Mammary epithelial cell (primary cell): ENCODE measurements around the gene DSCAML1.

Experiments
- EZH2 ChIP-seq: IDR thresholded peaks from 2 replicates; pipeline ENCODE4 v1.6.1; 2012; ENCODE audit warnings: low read length, inconsistent platforms, borderline replicate concordance
- TF ChIP-seq, protein P1 (sequence below), 2 donors: IDR thresholded peaks in 1 of 2; conservative IDR thresholded peaks in 1 of 2; 2 replicates each; pipeline ENCODE4 v1.5.1; 2011 to 2012; ENCODE audit warnings: inconsistent platforms in 2 of 2, low read length in 2 of 2, mild to moderate bottlenecking in 2 of 2, control low read depth in 1 of 2, low read depth in 1 of 2; ENCODE audit not compliant: insufficient read depth in 1 of 2; ENCODE audit errors: extremely low read depth in 1 of 2

DNA sequence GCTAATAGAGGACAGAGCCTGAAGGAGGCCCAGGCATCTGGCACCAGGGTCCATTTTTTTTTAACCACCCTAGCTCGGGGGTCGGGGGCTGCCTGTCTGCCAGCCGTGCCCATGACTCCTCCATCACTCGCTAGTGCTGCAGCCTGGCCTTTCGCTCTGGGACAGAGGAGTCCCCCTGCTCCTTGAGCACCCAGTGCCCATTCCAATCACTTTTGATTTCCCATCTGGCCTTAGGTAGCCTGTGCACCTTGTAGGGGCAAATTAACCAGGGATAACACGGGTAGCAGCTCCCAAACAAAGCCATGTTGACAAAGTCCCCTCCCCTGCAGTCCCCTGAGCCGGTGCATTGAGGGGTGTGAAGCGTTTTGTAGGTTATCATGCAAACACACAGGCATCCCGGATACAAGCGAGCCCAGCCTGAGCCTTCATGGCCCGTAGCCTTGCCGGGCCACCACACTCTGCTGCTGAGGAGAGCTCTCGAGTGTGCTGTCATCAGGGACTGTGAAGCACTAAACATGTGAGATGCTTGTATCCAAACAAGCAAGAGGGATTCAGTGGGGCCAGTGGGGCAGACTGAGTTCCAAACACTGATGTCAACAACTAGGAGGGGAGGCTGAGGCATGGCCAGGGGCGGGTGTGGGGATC is 208.7 kb downstream of the DSCAML1 start:
- TF ChIP-seq, protein P1, sequence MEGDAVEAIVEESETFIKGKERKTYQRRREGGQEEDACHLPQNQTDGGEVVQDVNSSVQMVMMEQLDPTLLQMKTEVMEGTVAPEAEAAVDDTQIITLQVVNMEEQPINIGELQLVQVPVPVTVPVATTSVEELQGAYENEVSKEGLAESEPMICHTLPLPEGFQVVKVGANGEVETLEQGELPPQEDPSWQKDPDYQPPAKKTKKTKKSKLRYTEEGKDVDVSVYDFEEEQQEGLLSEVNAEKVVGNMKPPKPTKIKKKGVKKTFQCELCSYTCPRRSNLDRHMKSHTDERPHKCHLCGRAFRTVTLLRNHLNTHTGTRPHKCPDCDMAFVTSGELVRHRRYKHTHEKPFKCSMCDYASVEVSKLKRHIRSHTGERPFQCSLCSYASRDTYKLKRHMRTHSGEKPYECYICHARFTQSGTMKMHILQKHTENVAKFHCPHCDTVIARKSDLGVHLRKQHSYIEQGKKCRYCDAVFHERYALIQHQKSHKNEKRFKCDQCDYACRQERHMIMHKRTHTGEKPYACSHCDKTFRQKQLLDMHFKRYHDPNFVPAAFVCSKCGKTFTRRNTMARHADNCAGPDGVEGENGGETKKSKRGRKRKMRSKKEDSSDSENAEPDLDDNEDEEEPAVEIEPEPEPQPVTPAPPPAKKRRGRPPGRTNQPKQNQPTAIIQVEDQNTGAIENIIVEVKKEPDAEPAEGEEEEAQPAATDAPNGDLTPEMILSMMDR (conservative IDR thresholded peaks at IDR 0.05 in 1 of 2, IDR thresholded peaks at IDR 0.05 in 1 of 2; ENCODE audit: extremely low read depth in 1 of 2, insufficient read depth in 1 of 2, low read depth in 1 of 2, low read length in 2 of 2) = no peak
- no peak for TF ChIP-seq EZH2
